MG63 (cell line): ENCODE results near the gene EPHB2. TPM values are rescaled to one million over a fixed set of nuclear protein-coding genes. Genes with fewer than 3 reads are reported as not detected.

Source experiments
- DNase-seq: peaks from one replicate; pipeline ENCODE4 v3.0.0-alpha.2; 2020
- H3K27me3 ChIP-seq: fragments of 250-450 bp; sonication (Bioruptor Pico); 2 replicates; pipeline ENCODE4 v1.5.1; 2020; ENCODE audit warnings: mild to moderate bottlenecking, moderate library complexity
- H3K36me3 ChIP-seq: fragments of 250-450 bp; sonication (Bioruptor Pico); 2 replicates; pipeline ENCODE4 v1.5.1; 2020; ENCODE audit warnings: mild to moderate bottlenecking, moderate library complexity
- H3K4me3 ChIP-seq: fragments of 250-450 bp; sonication (Bioruptor Pico); 2 replicates; pipeline ENCODE4 v1.5.1; 2020; ENCODE audit warnings: mild to moderate bottlenecking, moderate library complexity
- H3K9me3 ChIP-seq: fragments of 250-450 bp; sonication (Bioruptor Pico); 2 replicates; pipeline ENCODE4 v1.5.1; 2020; ENCODE audit warnings: mild to moderate bottlenecking, moderate library complexity
- total RNA-seq: library from RNA; depleted of rRNA; stranded (reverse); fragments of >200 nt; shearing (Covaris generic); gene quantifications from 2 replicates; pipeline ENCODE4 v1.2.3, GENCODE V29; 2014; ENCODE audit warnings: low replicate concordance

The EPHB2 gene
- total RNA-seq, 1 experiment from 2014 or later, result 19.6 TPM

DNA sequence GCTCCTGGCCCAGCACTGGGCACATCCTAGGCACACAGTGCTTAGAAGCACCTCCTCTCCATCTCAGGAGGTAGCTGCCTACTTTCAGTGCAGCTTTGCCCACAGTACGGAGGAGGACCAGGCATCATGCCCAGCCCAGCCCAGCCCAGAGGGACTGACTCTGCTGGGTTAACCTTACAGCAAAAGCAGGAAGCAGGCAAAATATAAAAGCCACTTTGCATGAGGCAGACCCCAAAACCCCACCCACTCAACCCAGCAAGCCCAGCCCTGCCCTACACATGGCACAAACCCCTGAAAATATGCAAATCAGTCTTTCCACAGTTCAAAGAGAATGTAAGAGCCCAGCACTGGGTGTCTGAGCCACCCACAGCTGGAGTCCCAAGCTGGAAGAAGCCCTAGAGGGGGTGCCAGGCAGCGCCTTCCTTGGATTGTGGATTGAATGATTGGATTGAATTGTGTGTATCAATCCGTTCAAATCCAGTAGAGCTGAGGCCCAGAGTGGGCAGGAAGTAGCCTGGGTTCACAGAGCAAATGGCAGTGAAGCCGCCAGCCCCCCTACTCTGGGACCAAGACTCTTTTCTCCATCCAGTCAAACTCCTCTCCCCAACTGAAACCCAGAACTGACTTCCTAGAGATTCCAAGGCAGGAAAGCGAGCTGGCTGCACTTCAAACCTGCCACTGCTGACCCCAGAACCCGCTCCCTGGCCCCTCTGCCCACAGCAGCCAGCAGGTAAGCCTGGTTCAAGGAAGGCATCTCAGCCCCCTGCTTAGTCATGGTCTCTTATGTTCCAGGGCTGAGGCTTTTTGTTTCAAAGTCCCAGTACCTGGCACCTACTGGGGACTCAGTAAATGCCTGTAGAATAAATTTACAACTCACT is 144.3 kb downstream of the EPHB2 start:
- Histone ChIP-seq H3K9me3 (no peaks in the 10 kb centered on the region), H3K27me3 (no peaks in the 10 kb centered on the region), H3K36me3 (no peaks in the 10 kb centered on the region), H3K4me3 (no peak overlapping the region)
- peak; percentile 43 for DNase-seq

GRCh38 chr1:22855668-22856606 is 145.3 kb downstream of the EPHB2 start:
- no peak overlapping the region for H3K4me3 ChIP-seq
- no peaks in the 10 kb centered on the region for H3K36me3 ChIP-seq
- H3K9me3 ChIP-seq, result no peaks in the 10 kb centered on the region
- H3K27me3 ChIP-seq, result no peaks in the 10 kb centered on the region
- peak; percentile 85 for DNase-seq

DNA sequence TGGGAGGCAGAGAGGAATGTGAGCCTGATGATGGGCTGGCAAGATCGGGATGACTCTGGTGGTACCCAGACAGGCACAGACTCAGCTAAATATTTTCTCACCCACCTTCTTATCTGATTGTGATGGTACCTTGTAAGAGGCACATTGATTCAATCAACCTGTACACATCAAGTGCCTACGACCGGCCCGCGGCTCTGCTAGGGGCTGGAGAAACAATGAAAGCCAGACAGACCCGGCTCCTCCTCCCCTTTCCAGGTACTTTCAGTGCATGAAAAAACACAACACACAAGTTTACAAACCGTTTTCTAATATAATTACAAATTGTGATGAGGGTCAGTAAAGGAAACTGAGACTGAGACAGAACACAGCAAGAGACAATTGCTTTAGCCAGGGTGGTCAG is 147.0 kb downstream of the EPHB2 start:
- no peak for DNase-seq
- Histone ChIP-seq H3K4me3 (no peak overlapping the region), H3K27me3 (no peaks in the 10 kb centered on the region), H3K36me3 (no peaks in the 10 kb centered on the region), H3K9me3 (no peaks in the 10 kb centered on the region)

DNA sequence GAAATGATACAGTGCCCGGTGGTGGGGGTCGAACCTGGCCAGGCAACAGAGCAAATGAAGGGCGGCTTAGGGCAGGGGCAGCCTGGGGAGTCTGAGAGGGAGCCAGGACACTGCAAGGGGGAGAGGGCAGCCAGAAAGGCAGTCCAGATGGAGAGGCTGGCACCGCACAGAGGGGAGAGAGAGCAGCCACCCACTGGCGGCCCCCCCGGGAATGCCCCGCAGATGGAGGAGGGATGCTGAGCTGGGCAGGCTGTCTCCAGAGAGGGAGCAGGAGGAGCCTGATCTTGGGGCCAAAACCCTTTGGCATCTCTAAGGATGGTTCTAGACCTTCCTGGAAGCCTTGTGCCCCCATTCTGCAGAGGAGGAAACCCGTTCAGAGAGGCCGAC is 149.8 kb downstream of the EPHB2 start:
- no peaks in the 10 kb centered on the region for H3K36me3 ChIP-seq
- H3K9me3 ChIP-seq, result no peaks in the 10 kb centered on the region
- H3K27me3 ChIP-seq, result no peaks in the 10 kb centered on the region
- no peak for DNase-seq
- H3K4me3 ChIP-seq, result no peak overlapping the region

- H3K27me3 ChIP-seq, result no peaks in the 10 kb centered on the region
- H3K36me3 ChIP-seq, result no peaks in the 10 kb centered on the region
- no peaks in the 10 kb centered on the region for H3K9me3 ChIP-seq
- H3K4me3 ChIP-seq, result no peak overlapping the region
- no peak for DNase-seq
Observed at GRCh38 chr1:22860883-22861385, 150.3 kb downstream of the EPHB2 start.

GRCh38 chr1:22861764-22862440 is 151.3 kb downstream of the EPHB2 start:
- no peaks in the 10 kb centered on the region; the same call in 1 of the 2 replicates for H3K36me3 ChIP-seq
- H3K27me3 ChIP-seq, result no peaks in the 10 kb centered on the region
- no peaks in the 10 kb centered on the region for H3K9me3 ChIP-seq
- no peak overlapping the region for H3K4me3 ChIP-seq
- no peak for DNase-seq

DNA sequence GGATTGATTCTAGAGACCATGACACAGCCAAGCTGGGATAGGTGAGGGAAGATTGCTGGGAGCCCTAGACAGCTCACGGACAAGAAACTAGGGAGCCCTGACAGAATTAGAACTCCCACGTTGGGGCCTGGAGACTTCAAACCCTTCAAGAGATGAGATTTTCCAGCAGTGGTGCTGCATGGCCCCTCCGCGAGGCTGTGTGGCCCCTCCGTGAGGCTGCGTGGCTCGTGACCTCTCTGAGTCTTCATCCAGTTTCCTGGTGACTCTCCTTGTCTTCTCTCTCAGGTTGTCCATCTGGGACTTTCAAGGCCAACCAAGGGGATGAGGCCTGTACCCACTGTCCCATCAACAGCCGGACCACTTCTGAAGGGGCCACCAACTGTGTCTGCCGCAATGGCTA is 152.1 kb downstream of the EPHB2 start:
- Histone ChIP-seq H3K36me3 (peaks cover 3% of the 10 kb centered on the region; the same call in 1 of the 2 replicates), H3K9me3 (peaks cover under 1% of the 10 kb centered on the region), H3K4me3 (no peak overlapping the region), H3K27me3 (no peaks in the 10 kb centered on the region)
- no peak for DNase-seq

DNA sequence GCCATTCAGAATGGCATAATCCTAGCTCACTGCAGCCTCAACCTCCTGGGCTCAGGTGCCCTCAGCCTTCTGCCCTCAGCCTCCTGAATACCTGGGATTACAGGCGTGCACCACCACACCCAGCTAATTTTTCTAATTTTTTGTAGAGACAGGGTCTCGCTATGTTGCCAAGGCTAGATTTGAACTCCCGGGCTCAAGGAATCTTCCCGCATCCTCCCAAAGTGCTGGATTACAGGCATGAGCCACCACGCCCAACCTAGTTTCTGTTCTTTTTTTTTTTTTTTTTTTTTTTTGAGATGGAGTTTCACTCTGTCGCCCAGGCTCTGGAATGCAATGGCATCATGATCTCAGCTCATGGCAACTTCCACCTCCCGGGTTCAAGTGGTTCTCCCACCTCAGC is 153.1 kb downstream of the EPHB2 start:
- Histone ChIP-seq H3K27me3 (no peaks in the 10 kb centered on the region), H3K9me3 (peaks cover 7% of the 10 kb centered on the region), H3K4me3 (no peak overlapping the region), H3K36me3 (peaks cover 3% of the 10 kb centered on the region; the same call in 1 of the 2 replicates)
- DNase-seq, result no peak

GRCh38 chr1:22864886-22865285 is 154.2 kb downstream of the EPHB2 start:
- H3K9me3 ChIP-seq, result peaks cover 7% of the 10 kb centered on the region
- DNase-seq, result no peak
- peaks cover 3% of the 10 kb centered on the region; the same call in 1 of the 2 replicates for H3K36me3 ChIP-seq
- H3K27me3 ChIP-seq, result no peaks in the 10 kb centered on the region
- H3K4me3 ChIP-seq, result no peak overlapping the region

- Histone ChIP-seq H3K4me3 (no peak overlapping the region), H3K9me3 (peaks cover 7% of the 10 kb centered on the region), H3K27me3 (no peaks in the 10 kb centered on the region), H3K36me3 (peaks cover 3% of the 10 kb centered on the region; the same call in 1 of the 2 replicates)
- no peak for DNase-seq
Observed at GRCh38 chr1:22865736-22866135, 155.1 kb downstream of the EPHB2 start.

DNA sequence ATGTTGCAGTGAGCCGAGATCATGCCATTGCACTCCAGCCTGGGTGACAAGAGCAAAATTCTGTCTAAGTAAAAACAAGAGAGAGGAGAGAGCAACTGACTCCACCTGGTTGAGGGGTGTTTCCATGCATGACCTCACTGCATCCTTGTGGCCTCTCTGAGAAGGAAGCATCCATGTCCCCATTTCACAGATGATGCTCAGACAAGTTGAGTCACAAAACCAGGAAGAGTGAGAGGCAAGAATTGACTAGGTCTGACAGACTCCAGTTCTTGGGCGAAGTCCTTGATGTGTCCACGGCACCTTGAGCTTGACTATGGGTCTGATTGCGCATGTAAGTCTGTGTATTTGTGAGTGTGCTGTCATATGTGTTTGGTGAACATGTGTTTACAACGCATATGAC is 156.2 kb downstream of the EPHB2 start:
- peaks cover 7% of the 10 kb centered on the region for H3K9me3 ChIP-seq
- H3K36me3 ChIP-seq, result peaks cover 3% of the 10 kb centered on the region
- H3K4me3 ChIP-seq, result no peak overlapping the region
- DNase-seq, result no peak
- H3K27me3 ChIP-seq, result no peaks in the 10 kb centered on the region

DNA sequence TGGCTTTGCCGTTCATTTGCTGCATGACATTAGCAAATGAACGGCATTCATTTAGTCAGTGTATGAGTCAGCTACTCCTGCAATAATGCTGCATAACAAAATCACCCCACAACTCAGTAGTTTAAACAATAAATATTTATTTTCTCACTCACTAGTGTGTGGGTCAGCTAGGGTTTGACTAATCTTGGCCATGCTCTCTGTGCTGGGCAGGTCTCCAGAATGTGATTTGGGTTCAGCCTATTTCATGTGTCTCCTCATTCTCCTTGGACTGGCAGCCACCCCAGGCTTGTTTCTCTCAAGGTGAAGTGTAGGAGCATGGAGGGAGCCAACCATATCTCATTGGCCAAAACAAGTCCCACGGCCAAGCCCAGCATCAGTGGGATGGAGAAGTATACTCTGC is 157.7 kb downstream of the EPHB2 start:
- Histone ChIP-seq H3K36me3 (peaks cover 6% of the 10 kb centered on the region), H3K9me3 (peaks cover 7% of the 10 kb centered on the region), H3K4me3 (no peak overlapping the region), H3K27me3 (no peaks in the 10 kb centered on the region)
- DNase-seq, result peak; percentile 78

- no peak overlapping the region for H3K4me3 ChIP-seq
- peaks cover 7% of the 10 kb centered on the region for H3K9me3 ChIP-seq
- H3K36me3 ChIP-seq, result peaks cover 6% of the 10 kb centered on the region
- DNase-seq, result no peak
- H3K27me3 ChIP-seq, result no peaks in the 10 kb centered on the region
Observed at GRCh38 chr1:22869325-22869724, 158.7 kb downstream of the EPHB2 start.

- Histone ChIP-seq H3K36me3 (peaks cover 6% of the 10 kb centered on the region), H3K27me3 (no peaks in the 10 kb centered on the region), H3K4me3 (no peak overlapping the region), H3K9me3 (peaks cover 7% of the 10 kb centered on the region)
- DNase-seq, result peak; percentile 89
Observed at GRCh38 chr1:22870201-22870871, 159.7 kb downstream of the EPHB2 start.

GRCh38 chr1:22872981-22873664 is 162.5 kb downstream of the EPHB2 start:
- no peak for DNase-seq
- Histone ChIP-seq H3K9me3 (peaks cover 3% of the 10 kb centered on the region), H3K27me3 (no peaks in the 10 kb centered on the region), H3K36me3 (peaks cover 2% of the 10 kb centered on the region; the same call in 1 of the 2 replicates), H3K4me3 (no peak overlapping the region)
